NCI-H1436 treated with DMSO at 0.1 percent for 48 hours (cell line): ENCODE measurements around the gene WRNIP1.

Source experiments
- DNase-seq: peaks from one replicate; lab custom pipeline; 2025; lab: John Stamatoyannopoulos, UW

Gene WRNIP1

GRCh38 chr6:2763345-2763841 lies 1.8 kb upstream of the WRNIP1 start:
- DNase-seq, result no peak

GRCh38 chr6:2763876-2764540 lies 1.2 kb upstream of the WRNIP1 start:
- DNase-seq, result no peak

- peak; percentile 40 for DNase-seq
Measured at GRCh38 chr6:2764610-2765165, 505 bp upstream of the WRNIP1 start.

GRCh38 chr6:2765896-2766766 lies 938 bp downstream of the WRNIP1 start:
- no peak for DNase-seq

- DNase-seq, result no peak
Measured at GRCh38 chr6:2766767-2767656, 1.8 kb downstream of the WRNIP1 start.

GRCh38 chr6:2767657-2768524 lies 2.7 kb downstream of the WRNIP1 start:
- no peak for DNase-seq

- DNase-seq, result no peak
Measured at GRCh38 chr6:2768696-2769095, 3.5 kb downstream of the WRNIP1 start.

GRCh38 chr6:2770171-2770570 lies 5.0 kb downstream of the WRNIP1 start:
- no peak for DNase-seq

- no peak for DNase-seq
Measured at GRCh38 chr6:2771079-2771478, 5.9 kb downstream of the WRNIP1 start.

- no peak for DNase-seq
Measured at GRCh38 chr6:2772840-2773239, 7.6 kb downstream of the WRNIP1 start.

GRCh38 chr6:2773449-2773848 lies 8.3 kb downstream of the WRNIP1 start:
- DNase-seq, result no peak

GRCh38 chr6:2775003-2775402 lies 9.8 kb downstream of the WRNIP1 start:
- no peak for DNase-seq

- DNase-seq, result no peak
Measured at GRCh38 chr6:2777249-2777648, 12.1 kb downstream of the WRNIP1 start.

GRCh38 chr6:2780102-2780737 lies 15.0 kb downstream of the WRNIP1 start:
- DNase-seq, result no peak

- DNase-seq, result no peak
Measured at GRCh38 chr6:2781685-2782355, 16.6 kb downstream of the WRNIP1 start.

- no peak for DNase-seq
Measured at GRCh38 chr6:2782356-2782708, 17.1 kb downstream of the WRNIP1 start.

GRCh38 chr6:2782825-2783187 lies 17.6 kb downstream of the WRNIP1 start:
- DNase-seq, result no peak

GRCh38 chr6:2783188-2783963 lies 18.2 kb downstream of the WRNIP1 start:
- no peak for DNase-seq

- DNase-seq, result no peak
Measured at GRCh38 chr6:2784061-2784460, 18.9 kb downstream of the WRNIP1 start.
